ENCODE results near the gene WT1. TPM values are rescaled to one million over a fixed set of nuclear protein-coding genes. Genes with fewer than 3 reads are reported as not detected.

The WT1 gene
- total and polyA plus RNA-seq, 2 donors (not counting 3 experiments of a cell fraction or from before 2014, with no cell fraction given) = not detected

DNA sequence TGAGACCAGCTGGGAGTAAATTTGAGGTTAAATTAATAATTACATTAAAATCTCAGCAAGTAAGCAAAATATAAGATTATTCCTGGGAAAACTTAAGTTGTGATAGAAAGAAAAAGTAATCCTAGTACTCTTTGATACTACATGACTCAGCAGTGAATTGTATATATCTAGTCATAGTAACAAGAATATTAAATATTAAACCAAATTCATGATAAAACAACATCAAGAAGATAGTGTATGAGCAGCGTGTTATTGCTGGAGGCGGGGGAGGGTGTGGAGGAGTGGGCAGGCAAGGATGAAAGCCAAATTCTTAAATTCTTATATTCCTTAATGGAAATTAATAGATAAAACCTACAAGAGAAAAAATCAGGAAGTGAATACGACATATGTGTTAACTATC lies 95.2 kb downstream of the WT1 start:
- H3K79me2 ChIP-seq (ENCODE audit: control insufficient read depth, insufficient read depth, low read length) = no peaks in the 10 kb centered on the region
- no peak overlapping the region for H3K9ac ChIP-seq (replicated peaks; ENCODE audit: extremely low read depth, insufficient read depth, low read length)
- no peaks in the 10 kb centered on the region for H3K36me3 ChIP-seq (ENCODE audit: control insufficient read depth in 2 of 2, extremely low read depth in 1 of 2, insufficient read depth in 2 of 2, low read length in 2 of 2)
- ChIA-PET POLR2A (no interaction called here), CTCF (interaction anchor here (0.9 to 2.0 kb wide), 4 partner anchors 14 to 37 kb away, joined by 3 to 8 read pairs (median 4); no protein-coding TSS in a partner anchor)
- H2AFZ ChIP-seq (ENCODE audit: low read depth, low read length) = no peak overlapping the region
- DNase-seq (ENCODE audit: low read depth, low spot score) (no peak), FAIRE-seq (no peak)
- no peak overlapping the region for H3K4me3 ChIP-seq (replicated peaks in 1 of 3; ENCODE audit: insufficient read depth in 1 of 3, low read depth in 1 of 3, low read length in 3 of 3)
- H3K27ac ChIP-seq (ENCODE audit: insufficient read depth, low read depth, low read length) = no peak overlapping the region
- H3K4me2 ChIP-seq (ENCODE audit: insufficient read depth, low read length) = no peak overlapping the region
- no peaks in the 10 kb centered on the region for H3K27me3 ChIP-seq (ENCODE audit: control insufficient read depth in 2 of 2, insufficient read depth in 2 of 2, low read length in 2 of 2)
- H3K4me1 ChIP-seq (ENCODE audit: control insufficient read depth, extremely low read depth, insufficient read depth, low read length) = no peaks in the 10 kb centered on the region
- no peaks in the 10 kb centered on the region for H4K20me1 ChIP-seq (replicated peaks; ENCODE audit: control insufficient read depth, extremely low read depth, insufficient read depth, low read length)
- no peaks in the 10 kb centered on the region for H3K9me3 ChIP-seq (replicated peaks; ENCODE audit: control insufficient read depth, insufficient read depth, low read length)
- TF ChIP-seq POLR2AphosphoS5 (IDR thresholded peaks at IDR 0.05; ENCODE audit: insufficient read depth, low read depth, low read length) (no peak), MYC (IDR thresholded peaks at IDR 0.05; ENCODE audit: low read depth, low read length) (no peak), FOS (IDR thresholded peaks at IDR 0.05; ENCODE audit: borderline replicate concordance, insufficient read depth, low read length) (no peak), POLR2A (IDR thresholded peaks at IDR 0.05; ENCODE audit: low read depth, low read length) (no peak), GATA2 (IDR thresholded peaks at IDR 0.05; ENCODE audit: insufficient read depth, insufficient read length, low read depth, low read length) (no peak), EZH2 (IDR thresholded peaks at IDR 0.05; ENCODE audit: borderline replicate concordance, low read depth, low read length, severe bottlenecking) (no peak), JUN (IDR thresholded peaks at IDR 0.05; ENCODE audit: borderline replicate concordance, insufficient read depth, insufficient read length, low read depth) (no peak)
- TF ChIP-seq, protein P1, sequence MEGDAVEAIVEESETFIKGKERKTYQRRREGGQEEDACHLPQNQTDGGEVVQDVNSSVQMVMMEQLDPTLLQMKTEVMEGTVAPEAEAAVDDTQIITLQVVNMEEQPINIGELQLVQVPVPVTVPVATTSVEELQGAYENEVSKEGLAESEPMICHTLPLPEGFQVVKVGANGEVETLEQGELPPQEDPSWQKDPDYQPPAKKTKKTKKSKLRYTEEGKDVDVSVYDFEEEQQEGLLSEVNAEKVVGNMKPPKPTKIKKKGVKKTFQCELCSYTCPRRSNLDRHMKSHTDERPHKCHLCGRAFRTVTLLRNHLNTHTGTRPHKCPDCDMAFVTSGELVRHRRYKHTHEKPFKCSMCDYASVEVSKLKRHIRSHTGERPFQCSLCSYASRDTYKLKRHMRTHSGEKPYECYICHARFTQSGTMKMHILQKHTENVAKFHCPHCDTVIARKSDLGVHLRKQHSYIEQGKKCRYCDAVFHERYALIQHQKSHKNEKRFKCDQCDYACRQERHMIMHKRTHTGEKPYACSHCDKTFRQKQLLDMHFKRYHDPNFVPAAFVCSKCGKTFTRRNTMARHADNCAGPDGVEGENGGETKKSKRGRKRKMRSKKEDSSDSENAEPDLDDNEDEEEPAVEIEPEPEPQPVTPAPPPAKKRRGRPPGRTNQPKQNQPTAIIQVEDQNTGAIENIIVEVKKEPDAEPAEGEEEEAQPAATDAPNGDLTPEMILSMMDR (IDR thresholded peaks at IDR 0.05; ENCODE audit: extremely low read depth in 1 of 2, insufficient read depth in 1 of 2, low read depth in 1 of 2, low read length in 2 of 2) = no peak
- TF ChIP-seq, protein P2, sequence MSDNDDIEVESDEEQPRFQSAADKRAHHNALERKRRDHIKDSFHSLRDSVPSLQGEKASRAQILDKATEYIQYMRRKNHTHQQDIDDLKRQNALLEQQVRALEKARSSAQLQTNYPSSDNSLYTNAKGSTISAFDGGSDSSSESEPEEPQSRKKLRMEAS (IDR thresholded peaks at IDR 0.05; ENCODE audit: insufficient read depth, insufficient read length) = no peak
- dilution Hi-C loops (cut with MboI; ENCODE audit: extremely low pct_ligation_motif_present, low sequenced_read_pairs) (no loop called here), intact Hi-C loops (cut with micrococcal nuclease) (no loop called here)
- no peaks in the 10 kb centered on the region for H3K9me1 ChIP-seq (replicated peaks; ENCODE audit: control insufficient read depth, extremely low read depth, insufficient read depth, low read length)
- BruUV-seq (replicated peaks) = no TSS peak

Small RNAs within 50 kb of the gene (small RNA-seq; reads per million reads assigned to genes)
- gene RF02204 (ENCODE audit: insufficient read depth, insufficient read length, low read depth, low replicate concordance) (not detected), gene RF02205 (ENCODE audit: insufficient read depth, insufficient read length, low read depth, low replicate concordance) (not detected)

Other genes with a start within 250 kb of the WT1 start
- 240 and 243 TPM in 2 replicates for gene EIF3M, start 148.3 kb upstream of the WT1 start, total RNA-seq
- gene EIF3M, start 148.3 kb upstream of the WT1 start, polyA plus RNA-seq = 135 and 229 TPM in 2 replicates

All from endothelial cell of umbilical vein (primary cell).